Glutamatergic neuron (in vitro differentiated cells): ENCODE results near the gene WIPF1. TPM values are rescaled to one million over a fixed set of nuclear protein-coding genes. Genes with fewer than 3 reads are reported as not detected.

Experiments used
- DNase-seq: peaks from one replicate; pipeline ENCODE4 v3.0.0; 2022
- H3K27ac Mint-ChIP-seq: one replicate; pipeline ENCODE4 v1.8.0; 2020; ENCODE audit warnings: mild to moderate bottlenecking, mixed read lengths, inconsistent platforms; ENCODE audit not compliant: unreplicated experiment
- H3K27me3 Mint-ChIP-seq: one replicate; pipeline ENCODE4 v1.8.0; 2020; ENCODE audit warnings: mild to moderate bottlenecking, moderate library complexity, mixed read lengths, inconsistent platforms; ENCODE audit not compliant: unreplicated experiment
- H3K36me3 Mint-ChIP-seq: one replicate; pipeline ENCODE4 v1.8.0; 2020; ENCODE audit warnings: mild to moderate bottlenecking, mixed read lengths, inconsistent platforms; ENCODE audit not compliant: unreplicated experiment
- H3K4me1 Mint-ChIP-seq: one replicate; pipeline ENCODE4 v1.8.0; 2020; ENCODE audit warnings: mild to moderate bottlenecking, low read depth, mixed read lengths, inconsistent platforms; ENCODE audit not compliant: unreplicated experiment
- H3K4me3 Mint-ChIP-seq: one replicate; pipeline ENCODE4 v1.8.0; 2020; ENCODE audit warnings: mild to moderate bottlenecking, mixed read lengths, inconsistent platforms; ENCODE audit not compliant: unreplicated experiment
- H3K9me3 Mint-ChIP-seq: one replicate; pipeline ENCODE4 v1.8.0; 2020; ENCODE audit warnings: mild to moderate bottlenecking, moderate library complexity, mixed read lengths, inconsistent platforms; ENCODE audit not compliant: unreplicated experiment
- CTCF ChIP-seq: fragments of 200-600 bp; sonication (generic); IDR thresholded peaks from one replicate; pipeline ENCODE4 v1.5.0; 2021; ENCODE audit not compliant: partially characterized antibody, unreplicated experiment
- total RNA-seq: library from RNA; stranded (reverse); fragmentation: NEBNext Ultra II Directional; extraction: Animal tissue kit (Norgen Biotek cat#: 25700); gene quantifications from one replicate; pipeline ENCODE4 v1.2.1, GENCODE V29; 2021; ENCODE audit not compliant: unreplicated experiment

Gene WIPF1
- total RNA-seq, 1 donor from 2014 or later: 15.5 TPM

GRCh38 chr2:174606336-174606735 lies 8.7 kb upstream of the WIPF1 start:
- H3K27me3 Mint-ChIP-seq: no peaks in the 10 kb centered on the region

GRCh38 chr2:174605687-174606086 lies 8.1 kb upstream of the WIPF1 start:
- Mint-ChIP-seq H3K36me3 (peaks cover 6% of the 10 kb centered on the region), H3K4me1 (peaks cover 8% of the 10 kb centered on the region), H3K9me3 (no peaks in the 10 kb centered on the region), H3K4me3 (no peak overlapping the region), H3K27ac (no peak overlapping the region), H3K27me3 (no peaks in the 10 kb centered on the region)
- DNase-seq: no peak
- no peak for TF ChIP-seq CTCF

More at GRCh38 chr2:174606336-174606735, 8.7 kb upstream of the WIPF1 start:
- TF ChIP-seq CTCF: no peak
- H3K27ac Mint-ChIP-seq: no peak overlapping the region
- no peaks in the 10 kb centered on the region for H3K9me3 Mint-ChIP-seq
- H3K36me3 Mint-ChIP-seq: peaks cover 9% of the 10 kb centered on the region
- H3K4me1 Mint-ChIP-seq: peaks cover 8% of the 10 kb centered on the region
- DNase-seq: no peak
- H3K4me3 Mint-ChIP-seq: no peak overlapping the region

GRCh38 chr2:174603280-174603679 lies 5.7 kb upstream of the WIPF1 start:
- peak; percentile 39 for DNase-seq

GRCh38 chr2:174602745-174603144 lies 5.1 kb upstream of the WIPF1 start:
- Mint-ChIP-seq H3K27ac (peak overlapping the region; percentile 28), H3K9me3 (peaks cover 2% of the 10 kb centered on the region), H3K36me3 (peaks cover 16% of the 10 kb centered on the region), H3K27me3 (no peaks in the 10 kb centered on the region), H3K4me1 (peaks cover 8% of the 10 kb centered on the region), H3K4me3 (peak overlapping the region; percentile 19)
- no peak for TF ChIP-seq CTCF
- no peak for DNase-seq

More at GRCh38 chr2:174603280-174603679, 5.7 kb upstream of the WIPF1 start:
- H3K4me1 Mint-ChIP-seq: peaks cover 8% of the 10 kb centered on the region
- no peak for TF ChIP-seq CTCF
- no peaks in the 10 kb centered on the region for H3K27me3 Mint-ChIP-seq
- no peak overlapping the region for H3K4me3 Mint-ChIP-seq
- H3K36me3 Mint-ChIP-seq: peaks cover 16% of the 10 kb centered on the region
- peaks cover 2% of the 10 kb centered on the region for H3K9me3 Mint-ChIP-seq
- H3K27ac Mint-ChIP-seq: no peak overlapping the region

- H3K4me3 Mint-ChIP-seq: no peak overlapping the region
- TF ChIP-seq CTCF: no peak
- H3K36me3 Mint-ChIP-seq: peaks cover 13% of the 10 kb centered on the region
- no peak for DNase-seq
- no peaks in the 10 kb centered on the region for H3K27me3 Mint-ChIP-seq
- H3K27ac Mint-ChIP-seq: no peak overlapping the region
- peaks cover 5% of the 10 kb centered on the region for H3K4me1 Mint-ChIP-seq
- peaks cover 2% of the 10 kb centered on the region for H3K9me3 Mint-ChIP-seq
Measured at GRCh38 chr2:174600349-174600748, 2.7 kb upstream of the WIPF1 start.
